NCI-H82 treated with DMSO at 0.1 percent for 48 hours (cell line): Measurements from ENCODE around the gene MRPL1.
"Not testable (repeated sequence)": the region's sequence is repeated elsewhere in the genome, so short reads cannot be mapped to it uniquely, and the experiment has no call there.

ENCODE experiments used
- DNase-seq: peaks from one replicate; lab custom pipeline; 2025; ENCODE audit not compliant: unreplicated experiment; lab: John Stamatoyannopoulos, UW

Gene MRPL1

GRCh38 chr4:77849278-77849965 lies 13.2 kb upstream of the MRPL1 start:
- no peak for DNase-seq

DNA sequence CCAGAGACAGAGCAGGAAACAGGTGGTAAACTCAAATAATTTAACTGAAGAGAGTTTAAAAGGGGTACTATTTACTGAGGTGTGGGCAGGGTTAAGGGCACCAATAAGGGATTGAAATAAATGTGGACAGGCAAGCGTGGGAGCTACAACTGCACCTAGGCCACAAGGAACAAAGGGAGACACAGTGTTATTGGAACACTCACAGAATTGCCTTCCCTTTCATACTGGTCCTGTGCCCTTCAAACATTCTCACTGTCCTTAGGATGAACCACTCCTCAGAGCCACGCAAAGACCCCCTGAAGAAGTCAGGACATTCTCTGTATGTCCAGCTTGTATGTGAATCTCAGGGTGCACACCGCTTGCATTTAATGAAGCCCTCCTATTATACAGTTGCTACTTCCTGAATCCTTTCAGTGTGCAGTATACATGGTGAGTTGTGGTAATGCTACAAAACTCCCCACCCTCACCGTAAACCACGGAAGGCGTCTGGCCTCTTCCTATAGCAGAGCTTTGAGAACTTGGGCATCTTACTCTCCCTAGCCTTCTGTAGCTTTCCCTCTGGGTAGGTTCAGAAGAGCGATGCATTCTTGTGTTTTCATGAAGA lies 9.6 kb upstream of the MRPL1 start:
- DNase-seq: no peak

GRCh38 chr4:77854431-77855111 lies 8.1 kb upstream of the MRPL1 start:
- DNase-seq: no peak

DNA sequence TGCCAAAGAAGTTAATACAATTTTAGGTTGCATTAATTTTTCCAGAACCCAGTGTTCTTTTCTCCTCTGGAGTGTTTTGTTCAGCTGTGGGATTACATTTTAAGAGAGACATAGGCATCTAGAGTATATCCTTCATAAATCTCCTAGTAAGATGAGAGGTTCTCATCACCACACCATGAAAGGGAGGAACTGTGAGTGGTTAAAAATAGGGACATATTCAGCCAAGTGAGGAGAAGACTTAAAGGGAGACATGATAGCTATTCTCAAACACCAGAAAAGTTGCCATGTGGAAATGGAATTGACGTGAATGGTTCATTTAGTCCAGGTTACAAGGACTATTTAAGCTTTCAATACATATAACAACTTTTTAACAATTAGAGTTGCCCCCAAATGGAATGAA lies 6.5 kb upstream of the MRPL1 start:
- no peak for DNase-seq

GRCh38 chr4:77859256-77859655 lies 3.4 kb upstream of the MRPL1 start:
- DNase-seq: no peak

GRCh38 chr4:77861495-77861894 lies 1.1 kb upstream of the MRPL1 start:
- no peak for DNase-seq

- not testable (repeated sequence) for DNase-seq
Measured at GRCh38 chr4:77863341-77863740, 711 bp downstream of the MRPL1 start.

DNA sequence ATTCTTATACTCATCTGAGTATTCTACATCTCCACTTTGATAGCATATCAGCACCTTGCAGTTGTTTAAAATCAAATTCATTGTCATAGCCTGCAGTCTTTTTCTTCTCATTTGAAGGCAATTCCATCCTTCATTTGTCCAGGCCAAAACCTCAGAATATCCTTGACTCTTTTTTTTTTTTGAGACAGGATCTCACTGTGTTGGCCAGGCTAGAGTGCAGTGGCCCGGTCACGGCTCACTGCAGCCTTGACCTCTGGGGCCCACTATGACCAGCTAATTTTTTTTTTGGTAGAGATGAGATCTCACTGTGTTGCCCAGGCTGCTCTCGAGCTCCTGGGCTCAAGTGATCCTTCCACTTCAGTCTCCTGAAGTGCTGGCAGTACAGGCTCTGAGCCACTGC lies 2.6 kb downstream of the MRPL1 start:
- no peak for DNase-seq

- no peak for DNase-seq
Measured at GRCh38 chr4:77872723-77873445, 10.3 kb downstream of the MRPL1 start.

GRCh38 chr4:77877167-77877566 lies 14.5 kb downstream of the MRPL1 start:
- DNase-seq: no peak

- DNase-seq: no peak
Measured at GRCh38 chr4:77877771-77878565, 15.3 kb downstream of the MRPL1 start.

DNA sequence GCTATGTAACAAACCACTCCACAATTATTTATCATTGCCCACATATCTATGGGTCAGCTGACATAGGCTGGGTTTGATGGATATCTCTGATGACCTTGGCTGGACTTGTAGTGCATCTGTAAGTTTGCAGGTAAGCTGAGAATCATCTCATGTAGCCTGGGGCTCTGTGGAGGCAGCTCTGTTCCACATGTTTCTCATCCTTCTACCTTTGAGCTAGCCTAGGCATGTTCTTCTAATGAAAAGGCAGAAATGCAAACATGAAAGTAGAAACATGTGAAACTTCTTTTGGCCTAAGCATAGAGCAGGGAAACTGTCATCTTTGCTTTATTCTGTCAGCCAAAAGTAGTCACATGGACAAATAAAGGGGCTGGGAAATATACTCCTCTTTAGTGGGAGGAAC lies 18.2 kb downstream of the MRPL1 start:
- DNase-seq: no peak

- no peak for DNase-seq
Measured at GRCh38 chr4:77881460-77882295, 19.0 kb downstream of the MRPL1 start.

DNA sequence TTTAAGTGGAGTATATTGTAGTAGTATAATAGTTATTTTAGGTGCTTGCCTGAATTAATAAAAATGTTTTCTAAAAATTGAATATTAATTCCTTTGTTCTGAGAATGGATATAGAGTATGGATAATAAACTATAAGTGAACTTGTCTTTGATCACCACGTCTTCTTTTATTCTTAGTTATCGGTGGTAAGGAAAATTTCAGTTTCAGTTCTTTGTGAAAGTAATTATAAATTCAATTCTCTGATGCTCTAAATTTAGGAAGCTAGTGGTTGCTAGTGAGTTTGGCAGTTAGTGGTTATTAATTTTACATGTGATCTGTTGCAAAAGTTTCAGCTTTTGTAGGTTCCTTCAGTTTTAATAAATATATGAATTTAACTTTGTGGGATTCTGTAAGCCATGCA lies 30.8 kb downstream of the MRPL1 start:
- DNase-seq: no peak

GRCh38 chr4:77899607-77900006 lies 37.0 kb downstream of the MRPL1 start:
- DNase-seq: no peak

DNA sequence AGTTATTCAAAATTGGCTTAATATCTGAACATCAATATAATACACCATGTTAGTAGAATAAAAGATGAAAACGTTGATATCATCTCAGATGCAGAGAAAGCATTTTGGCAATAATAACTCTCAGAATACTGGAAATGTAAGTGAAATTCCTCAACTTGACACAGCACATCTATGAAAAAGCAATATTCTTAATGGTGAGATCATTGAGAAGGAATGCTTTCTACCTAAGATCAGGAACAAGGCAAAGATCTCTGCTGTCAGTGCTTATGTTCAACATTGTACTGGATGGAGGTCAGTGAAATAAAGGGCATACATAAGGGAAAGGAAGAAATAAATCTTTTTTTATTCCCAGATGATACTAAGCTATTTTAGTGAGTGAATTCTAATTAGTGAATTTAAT lies 40.6 kb downstream of the MRPL1 start:
- no peak for DNase-seq

DNA sequence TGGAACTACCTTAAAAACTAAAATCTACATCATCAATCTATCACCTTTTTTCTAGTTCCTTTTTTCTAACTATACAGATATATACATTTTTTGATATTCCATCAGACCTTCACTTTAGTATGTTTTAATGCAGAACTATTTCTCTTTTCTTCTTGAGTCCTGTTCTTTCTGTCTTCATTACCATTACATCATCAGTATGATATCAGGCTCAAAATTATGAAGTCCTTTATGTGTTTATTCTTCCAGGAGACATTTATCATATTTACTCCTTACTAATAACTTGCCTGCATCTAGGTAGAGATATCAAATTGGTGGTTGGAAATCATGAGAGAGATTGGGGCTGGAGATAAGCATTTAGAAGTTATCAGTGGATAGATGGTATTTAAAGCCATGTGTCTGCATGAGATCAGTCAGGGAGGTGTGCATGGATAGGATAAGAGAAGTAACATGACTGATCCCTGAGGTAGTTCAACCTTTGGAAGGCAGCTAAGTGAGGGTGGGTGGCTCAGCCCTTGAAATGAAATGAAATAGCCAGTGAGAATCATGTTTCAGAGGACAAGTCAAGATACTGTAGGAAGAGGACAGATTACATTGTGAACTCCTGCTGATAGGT lies 43.1 kb downstream of the MRPL1 start:
- no peak for DNase-seq

GRCh38 chr4:77910676-77911075 lies 48.0 kb downstream of the MRPL1 start:
- DNase-seq: no peak

DNA sequence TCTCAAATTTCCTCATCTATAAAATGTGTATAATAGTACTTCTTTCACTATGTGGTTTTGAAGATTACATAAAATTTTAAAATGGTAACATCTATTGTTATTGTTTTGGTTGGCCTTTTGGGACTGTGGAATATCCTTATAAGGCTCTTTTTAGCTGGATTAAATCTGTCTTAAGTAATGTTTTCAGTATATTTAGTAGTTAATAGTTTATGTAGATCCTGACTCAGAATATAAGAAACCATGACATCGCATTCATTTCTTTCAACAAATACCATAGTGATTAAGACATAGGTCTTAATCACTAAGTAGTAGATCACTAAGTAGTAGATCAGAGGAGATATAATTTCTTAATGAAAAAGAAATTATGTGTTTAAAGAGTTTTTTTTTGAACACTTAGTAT lies 48.5 kb downstream of the MRPL1 start:
- no peak for DNase-seq
